GM21717 (cell line): ENCODE data around the gene NELFE.

Experiments used
- ATAC-seq: cut with Tn5 transposase; IDR thresholded peaks from one replicate; pipeline ENCODE4 v1.9.1; 2021; ENCODE audit warnings: mild to moderate bottlenecking, moderate library complexity; ENCODE audit not compliant: unreplicated experiment

NELFE gene

GRCh38 chr6:31972709-31973350 is 14.1 kb upstream of the NELFE start:
- ATAC-seq, result no peak

GRCh38 chr6:31971993-31972708 is 13.4 kb upstream of the NELFE start, which contains the start of gene DXO:
TSS of gene DXO (minus strand) at chr6:31972138. CDS start at chr6:31971675, 463 bp downstream.
- ATAC-seq, result peak; percentile 74

DNA sequence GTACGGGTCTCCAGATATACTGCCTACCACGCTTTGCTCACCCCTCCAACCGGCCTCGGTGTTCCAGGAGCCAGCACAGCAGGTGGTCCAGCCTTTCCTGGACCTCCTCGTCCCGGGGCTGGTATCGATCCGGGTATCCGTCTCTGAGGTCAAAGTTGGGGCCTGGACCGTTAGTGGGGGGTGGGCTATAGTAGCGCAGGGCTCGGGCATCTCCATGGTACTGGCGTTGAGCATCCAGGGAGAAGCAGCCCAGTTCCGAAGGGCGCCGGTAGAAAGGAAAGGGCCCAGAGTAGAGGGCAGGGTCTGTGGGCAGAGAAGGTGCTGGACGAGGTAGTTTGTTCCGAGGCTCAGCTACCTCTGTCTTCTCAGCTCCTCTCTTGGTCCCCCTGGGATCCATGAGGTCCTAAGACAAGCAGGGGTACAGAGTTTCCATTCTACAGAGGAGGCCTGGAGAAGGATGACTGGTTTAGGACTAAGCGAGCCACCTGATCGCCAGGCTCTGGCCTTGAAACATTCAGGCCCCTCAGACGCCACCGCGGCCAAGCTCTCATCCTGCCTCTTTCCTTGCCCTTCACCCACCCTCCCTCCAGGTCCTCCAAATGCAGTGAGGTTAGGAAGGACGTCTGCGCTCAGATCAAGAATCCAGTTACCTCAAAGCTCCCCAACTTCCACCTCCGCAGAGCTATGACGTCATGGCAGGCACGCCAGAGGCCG is 12.7 kb upstream of the NELFE start:
- ATAC-seq, result no peak

DNA sequence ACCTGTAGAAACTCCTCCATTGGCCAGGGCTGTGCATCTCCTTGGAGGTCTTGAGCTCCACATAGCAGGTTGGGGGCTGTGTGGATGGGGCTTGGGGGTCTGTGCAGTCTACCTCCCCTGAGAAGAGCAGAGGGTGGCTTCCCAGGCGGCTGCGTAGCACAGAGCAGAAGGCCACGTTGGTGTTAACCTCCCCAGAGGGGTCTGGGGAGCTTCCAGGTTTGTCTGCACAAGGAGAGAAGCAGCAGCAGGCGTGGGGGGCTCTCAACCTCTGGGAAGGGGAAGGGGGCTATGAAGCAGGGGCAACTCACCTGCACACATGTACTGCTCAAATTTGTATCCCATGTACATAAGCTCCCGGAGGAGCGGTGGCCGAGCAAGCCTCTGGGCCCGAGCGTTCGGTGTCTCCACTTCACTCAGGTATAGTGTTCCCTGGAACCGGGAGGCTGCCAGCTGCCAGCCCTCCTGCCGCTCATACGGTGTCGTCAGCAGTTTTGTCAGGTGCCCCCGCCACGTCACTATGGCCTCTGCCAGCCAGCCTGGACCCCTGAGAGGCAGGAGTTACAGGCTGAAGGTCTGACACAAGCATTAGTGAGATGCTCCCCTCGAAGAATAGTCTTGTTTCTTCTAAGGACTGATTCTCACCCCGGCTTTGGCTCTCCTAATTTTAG is 12.0 kb upstream of the NELFE start:
- ATAC-seq, result no peak

- ATAC-seq, result no peak
Observed at GRCh38 chr6:31969712-31970603, 11.2 kb upstream of the NELFE start.

DNA sequence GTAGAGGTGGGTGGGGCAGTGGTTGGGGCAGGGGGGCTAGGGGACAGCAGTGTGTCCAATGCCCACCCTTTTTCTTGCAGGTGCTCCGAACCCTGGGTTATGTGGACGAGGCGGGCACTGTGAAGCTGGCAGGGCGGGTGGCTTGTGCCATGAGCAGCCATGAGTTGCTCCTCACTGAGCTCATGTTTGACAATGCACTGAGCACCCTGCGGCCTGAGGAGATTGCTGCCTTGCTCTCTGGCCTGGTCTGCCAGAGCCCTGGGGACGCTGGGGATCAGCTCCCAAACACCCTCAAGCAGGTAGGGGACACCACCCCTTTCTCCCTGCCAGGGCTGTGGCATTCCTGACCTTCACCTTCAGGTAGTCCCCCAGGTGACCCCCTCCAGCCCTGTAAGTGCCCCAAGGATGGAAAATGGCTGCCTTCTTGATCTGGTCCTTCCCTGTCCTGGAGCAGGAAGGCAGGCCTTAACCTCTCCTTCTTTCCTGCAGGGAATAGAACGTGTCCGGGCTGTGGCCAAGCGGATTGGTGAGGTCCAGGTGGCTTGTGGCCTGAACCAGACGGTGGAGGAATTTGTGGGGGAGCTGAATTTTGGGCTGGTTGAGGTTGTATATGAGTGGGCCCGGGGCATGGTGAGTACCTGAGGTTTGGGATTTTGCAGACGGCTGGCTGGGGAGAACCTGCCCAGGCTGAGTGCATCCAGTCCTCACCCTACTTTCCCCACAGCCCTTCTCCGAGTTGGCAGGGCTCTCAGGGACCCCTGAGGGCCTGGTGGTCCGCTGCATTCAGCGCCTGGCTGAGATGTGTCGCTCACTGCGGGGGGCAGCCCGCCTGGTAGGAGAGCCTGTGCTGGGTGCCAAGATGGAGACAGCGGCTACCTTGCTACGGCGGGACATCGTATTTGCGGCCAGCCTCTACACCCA is 10.3 kb upstream of the NELFE start:
- no peak for ATAC-seq

DNA sequence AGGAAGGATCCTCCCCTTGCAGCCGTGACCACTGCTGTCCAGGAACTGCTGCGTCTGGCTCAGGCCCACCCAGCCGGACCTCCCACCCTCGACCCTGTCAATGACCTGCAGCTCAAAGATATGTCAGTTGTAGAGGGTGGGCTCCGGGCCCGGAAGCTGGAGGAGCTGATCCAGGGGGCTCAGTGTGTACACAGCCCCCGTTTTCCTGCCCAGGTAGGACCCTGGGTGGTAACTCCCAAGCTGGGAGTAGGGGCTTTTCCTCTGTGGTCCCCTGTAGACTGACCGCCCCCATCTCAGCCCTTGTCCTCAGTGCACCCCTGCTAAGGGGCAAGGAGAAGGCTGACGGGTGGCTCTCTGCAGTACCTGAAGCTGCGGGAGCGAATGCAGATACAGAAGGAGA is 9.6 kb upstream of the NELFE start:
- no peak for ATAC-seq

DNA sequence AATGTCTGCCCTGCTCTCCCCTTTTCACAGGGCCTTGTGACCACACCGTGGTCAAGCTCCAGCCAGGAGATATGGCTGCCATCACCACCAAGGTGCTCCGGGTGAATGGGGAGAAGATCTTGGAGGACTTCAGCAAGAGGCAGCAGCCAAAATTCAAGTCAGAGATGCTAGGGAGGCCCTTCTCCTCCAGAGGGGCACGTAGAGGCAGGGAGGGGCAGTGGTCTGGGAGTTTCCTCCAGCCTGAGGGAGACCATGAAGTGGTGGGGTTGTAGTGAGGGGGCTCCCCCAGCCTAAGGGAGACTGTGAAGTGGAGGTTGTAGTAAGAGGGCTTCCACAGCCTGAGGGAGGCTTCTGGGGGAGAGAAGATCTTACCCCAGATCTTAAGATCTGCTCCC is 9.2 kb upstream of the NELFE start:
- no peak for ATAC-seq

- ATAC-seq, result no peak
Observed at GRCh38 chr6:31966997-31967925, 8.5 kb upstream of the NELFE start.

GRCh38 chr6:31966506-31966905 is 7.7 kb upstream of the NELFE start:
- no peak for ATAC-seq

- ATAC-seq, result no peak
Observed at GRCh38 chr6:31965700-31966099, 6.9 kb upstream of the NELFE start.

DNA sequence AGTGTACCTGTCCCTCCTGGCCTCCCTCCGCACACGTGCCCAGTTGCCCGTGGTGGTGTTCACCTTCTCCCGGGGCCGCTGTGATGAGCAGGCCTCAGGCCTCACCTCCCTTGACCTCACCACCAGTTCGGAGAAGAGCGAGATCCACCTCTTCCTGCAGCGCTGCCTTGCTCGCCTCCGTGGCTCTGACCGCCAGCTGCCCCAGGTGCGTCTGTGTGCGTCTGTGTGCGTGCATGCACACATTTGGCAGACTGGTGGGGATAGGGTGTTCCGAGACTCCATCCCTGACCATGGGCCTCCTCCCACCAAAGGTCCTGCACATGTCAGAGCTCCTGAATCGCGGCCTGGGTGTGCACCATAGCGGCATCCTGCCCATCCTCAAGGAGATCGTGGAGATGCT is 5.2 kb upstream of the NELFE start:
- ATAC-seq, result no peak

- ATAC-seq, result no peak
Observed at GRCh38 chr6:31961616-31962015, 2.8 kb upstream of the NELFE start.

DNA sequence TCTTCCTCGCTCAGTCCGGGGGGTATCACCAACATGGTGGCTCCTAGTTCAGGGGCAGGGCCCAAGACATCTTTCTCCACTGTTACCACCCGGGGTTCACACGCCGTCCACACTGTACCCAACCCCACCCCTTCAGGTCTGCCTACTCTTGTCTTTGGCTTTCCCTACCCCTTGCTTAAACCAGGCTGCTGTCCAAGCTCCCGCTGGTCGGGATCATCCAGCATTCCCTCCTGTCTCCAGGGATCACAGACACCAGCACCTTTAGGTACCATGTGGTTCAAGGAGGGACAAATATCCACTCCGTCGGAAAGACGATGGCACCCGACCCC is 395 bp downstream of the NELFE start:
- ATAC-seq, result no peak

DNA sequence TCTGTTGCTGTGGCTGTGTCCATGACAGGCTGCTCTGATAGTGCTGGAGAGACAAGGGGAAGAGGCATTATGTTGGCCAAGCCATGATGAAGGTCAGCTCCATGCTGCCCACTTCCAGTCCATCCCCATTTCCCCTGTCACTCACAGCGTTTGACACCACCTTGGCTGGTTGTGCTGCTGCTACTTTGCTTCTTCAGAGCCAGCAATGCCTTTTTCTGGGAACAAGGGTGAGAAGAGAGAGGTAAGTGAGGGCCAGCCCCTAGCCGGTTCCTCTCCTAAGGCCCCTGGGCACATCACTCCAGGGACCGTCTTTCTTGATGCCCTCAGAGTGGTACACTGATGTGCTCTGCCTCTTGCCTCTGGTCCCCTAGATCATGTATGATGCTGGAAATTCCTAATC is 2.0 kb downstream of the NELFE start:
- ATAC-seq, result no peak

DNA sequence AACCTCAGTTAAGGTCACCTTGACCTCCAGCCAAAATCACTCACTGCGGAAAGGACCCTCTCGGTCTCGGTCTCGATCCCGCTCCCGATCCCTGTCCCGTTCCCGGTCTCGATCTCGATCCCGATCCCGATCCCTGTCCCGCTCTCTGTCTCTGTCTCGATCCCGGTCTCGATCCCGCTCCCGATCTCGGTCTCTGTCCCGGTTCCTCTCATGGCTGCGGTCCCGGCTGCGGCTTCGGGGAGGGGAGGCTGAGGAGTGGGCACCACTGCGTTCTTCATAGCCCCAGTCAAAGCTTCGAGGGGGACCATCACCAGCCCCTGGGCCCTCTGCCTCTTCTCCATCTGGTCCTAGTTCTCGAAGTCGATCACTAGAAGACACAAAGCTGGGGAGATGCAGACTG is 4.3 kb downstream of the NELFE start:
- no peak for ATAC-seq

DNA sequence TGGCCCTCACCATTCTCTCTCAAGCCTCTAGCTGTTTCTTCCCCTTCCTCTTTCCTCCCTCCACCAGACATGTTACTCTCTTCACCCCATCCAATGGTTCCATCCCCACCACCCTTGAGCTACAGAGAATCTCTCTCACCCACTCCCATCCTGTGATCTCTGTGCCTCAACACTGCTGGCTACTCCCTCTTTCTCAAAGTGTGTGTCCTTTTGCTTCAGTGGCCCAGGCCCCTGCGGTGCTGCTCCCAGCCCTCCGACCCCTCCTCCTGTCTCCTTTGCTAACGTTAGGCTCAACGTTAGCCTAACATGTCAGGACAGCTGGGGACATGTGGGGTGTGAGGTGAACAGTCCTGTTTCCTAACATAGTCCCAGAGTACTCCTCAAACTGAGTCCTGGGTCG is 5.9 kb downstream of the NELFE start:
- ATAC-seq, result no peak

GRCh38 chr6:31952140-31952805 is 6.5 kb downstream of the NELFE start:
- no peak for ATAC-seq
